Endothelial cell of umbilical vein (primary cell): Measurements from ENCODE around the gene LRIG1. TPM values are rescaled to one million over a fixed set of nuclear protein-coding genes. Genes with fewer than 3 reads are reported as not detected.

Experiments
- BruUV-seq: library from RNA; stranded (reverse); fragments of 400-500 nt; replicated peaks from 2 replicates; lab custom pipeline; 2021; lab: Mats Ljungman, UMichigan
- CTCF ChIA-PET: fragments of 300-600, 350-600 bp; sonication (Branson Sonifier 250); formaldehyde crosslinking; loops from one replicate; lab custom pipeline; 2021; ENCODE audit warnings: antibody characterized with exemption, inconsistent platforms; lab: Charles Lee
- POLR2A ChIA-PET: fragments of 300-600, 350-600 bp; sonication (Branson Sonifier 250); formaldehyde crosslinking; loops from one replicate; lab custom pipeline; 2021; ENCODE audit warnings: antibody characterized with exemption, inconsistent platforms; lab: Charles Lee
- DNase-seq: peaks from one replicate; pipeline ENCODE4 v3.0.0-alpha.2; 2011; ENCODE audit warnings: low read depth, low spot score
- FAIRE-seq: peaks from 2 replicates; lab custom pipeline; 2011; peaks lifted over from hg19 to GRCh38; lab: Jason Lieb, UNC
- H2AFZ ChIP-seq: 2 replicates; pipeline ENCODE4 v1.6.0; 2012; ENCODE audit warnings: low read depth, low read length, control low read depth, inconsistent platforms
- H3K27ac ChIP-seq: 2 replicates; pipeline ENCODE4 v1.5.1; 2011; ENCODE audit warnings: low read depth, mild to moderate bottlenecking, control low read depth, low read length, moderate library complexity; ENCODE audit not compliant: insufficient read depth
- H3K27me3 ChIP-seq, 2 experiments: 2 replicates each; pipeline versions ENCODE4 v1.6.0 to v1.6.1; 2011; ENCODE audit warnings: low read length in 2 of 2, mixed read lengths in 1 of 2; ENCODE audit not compliant: control insufficient read depth in 2 of 2, insufficient read depth in 2 of 2
- H3K36me3 ChIP-seq, 2 experiments: 2 replicates in 1 of 2; 3 replicates in 1 of 2; pipeline ENCODE4 v1.5.1; 2011; ENCODE audit warnings: low read length in 2 of 2, mild to moderate bottlenecking in 1 of 2, moderate library complexity in 1 of 2; ENCODE audit not compliant: control insufficient read depth in 2 of 2, insufficient read depth in 2 of 2; ENCODE audit errors: extremely low read depth in 1 of 2
- H3K4me1 ChIP-seq: 3 replicates; pipeline ENCODE4 v1.5.1; 2011; ENCODE audit warnings: mild to moderate bottlenecking, low read length; ENCODE audit not compliant: control insufficient read depth, insufficient read depth; ENCODE audit errors: extremely low read depth
- H3K4me2 ChIP-seq: 2 replicates; pipeline ENCODE4 v1.6.1; 2011; ENCODE audit warnings: low read length, control low read depth, mixed read lengths; ENCODE audit not compliant: insufficient read depth
- H3K4me3 ChIP-seq, 3 experiments: fragments of 200-600 bp in 1 of 3; sonication (generic), shearing (Covaris generic) in 1 of 3; replicated peaks in 1 of 3; 2 replicates each; pipeline ENCODE4 v1.5.1; 2011 to 2016; ENCODE audit warnings: control low read depth in 3 of 3, low read length in 3 of 3, mild to moderate bottlenecking in 2 of 3, inconsistent platforms in 1 of 3, low read depth in 1 of 3, moderate library complexity in 1 of 3; ENCODE audit not compliant: insufficient read depth in 1 of 3
- H3K79me2 ChIP-seq: 2 replicates; pipeline ENCODE4 v1.6.0; 2012; ENCODE audit warnings: low read length, inconsistent platforms; ENCODE audit not compliant: control insufficient read depth, insufficient read depth
- H3K9ac ChIP-seq: replicated peaks from 2 replicates; pipeline ENCODE3; 2011; ENCODE audit warnings: low read length, control low read depth; ENCODE audit not compliant: insufficient read depth; ENCODE audit errors: extremely low read depth
- H3K9me1 ChIP-seq: replicated peaks from 3 replicates; pipeline ENCODE4 v1.6.0; 2011; ENCODE audit warnings: mild to moderate bottlenecking, low read length; ENCODE audit not compliant: control insufficient read depth, insufficient read depth; ENCODE audit errors: extremely low read depth
- H3K9me3 ChIP-seq: replicated peaks from 2 replicates; pipeline ENCODE4 v1.5.1; 2012; ENCODE audit warnings: low read length, inconsistent platforms; ENCODE audit not compliant: control insufficient read depth, insufficient read depth
- H4K20me1 ChIP-seq: replicated peaks from 2 replicates; pipeline ENCODE3; 2011; ENCODE audit warnings: mild to moderate bottlenecking, low read length; ENCODE audit not compliant: control insufficient read depth, insufficient read depth; ENCODE audit errors: extremely low read depth
- CTCF ChIP-seq, 2 donors: IDR thresholded peaks; 1 replicate in 1 of 2; 2 replicates in 1 of 2; pipeline ENCODE4 v1.5.1; 2011; ENCODE audit warnings: low read length in 2 of 2, mild to moderate bottlenecking in 2 of 2, moderate library complexity in 2 of 2, control low read depth in 1 of 2, inconsistent platforms in 1 of 2, low read depth in 1 of 2; ENCODE audit not compliant: insufficient read depth in 1 of 2; ENCODE audit errors: extremely low read depth in 1 of 2
- FOS ChIP-seq: IDR thresholded peaks from 2 replicates; pipeline ENCODE4 v1.6.1; 2011; ENCODE audit warnings: mild to moderate bottlenecking, low read length, moderate library complexity, borderline replicate concordance; ENCODE audit not compliant: insufficient read depth
- GATA2 ChIP-seq: IDR thresholded peaks from 2 replicates; pipeline ENCODE4 v1.7.0; 2011; ENCODE audit warnings: low read depth, mild to moderate bottlenecking, moderate library complexity, mixed read lengths, low read length; ENCODE audit not compliant: insufficient read length, insufficient read depth
- JUN ChIP-seq: IDR thresholded peaks from 2 replicates; pipeline ENCODE4 v1.6.1; 2011; ENCODE audit warnings: borderline replicate concordance, low read depth; ENCODE audit not compliant: insufficient read length, insufficient read depth
- MYC ChIP-seq: IDR thresholded peaks from one replicate; pipeline ENCODE4 v1.6.1; 2011; ENCODE audit warnings: mild to moderate bottlenecking, low read depth, low read length
- POLR2A ChIP-seq: IDR thresholded peaks from 2 replicates; pipeline ENCODE4 v1.6.1; 2012; ENCODE audit warnings: low read depth, mild to moderate bottlenecking, control low read depth, low read length
- dilution Hi-C: fragments of 300-500 bp; cut with MboI; formaldehyde crosslinking; loops from one replicate; pipeline ENCODE4 v1.15.0; 2019; ENCODE audit warnings: low sequenced_read_pairs; ENCODE audit not compliant: extremely low pct_ligation_motif_present
- intact Hi-C: fragments of 100-400 bp; cut with micrococcal nuclease; formaldehyde crosslinking; loops from one replicate; pipeline ENCODE4 v1.10.0; 2022
- polyA plus RNA-seq, 4 experiments: library from polyadenylated mRNA; depleted of rRNA in 3 of 4; stranded (reverse) in 3 of 4; unstranded in 1 of 4; fragments of >200 nt; gene quantifications; 2 replicates each; pipeline versions ENCODE4 v1.2.1 to v1.2.3, GENCODE V29; 2011 to 2012; ENCODE audit warnings: missing spikeins in 1 of 4
- total RNA-seq: library from RNA; stranded (reverse); gene quantifications from 2 replicates; pipeline ENCODE4 v1.2.3, GENCODE V29; 2021

LRIG1 gene
- total and polyA plus RNA-seq, 2 donors (not counting 3 experiments of a cell fraction or from before 2014, with no cell fraction given) = 50.3 to 52.2 TPM

DNA sequence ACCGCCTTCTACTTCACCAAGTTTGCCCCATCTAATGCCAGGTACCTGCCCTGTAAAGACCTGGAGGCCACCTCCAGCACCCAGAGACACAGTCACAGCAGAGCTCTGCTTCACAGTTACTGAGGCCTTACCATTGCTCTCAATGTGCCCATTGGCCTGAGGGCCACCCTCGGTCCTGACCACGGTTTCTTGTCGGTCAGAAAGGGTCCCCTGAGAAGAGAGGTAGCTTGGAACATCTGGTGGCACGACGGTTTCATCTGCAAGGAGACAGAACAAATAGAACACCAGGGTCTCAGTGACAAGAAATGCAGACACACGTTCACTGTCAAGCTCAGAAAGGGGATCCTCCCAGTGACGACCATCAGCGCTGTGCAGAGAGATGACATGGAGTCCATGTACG is 118.7 kb downstream of the LRIG1 start:
- BruUV-seq = no TSS peak
- CTCF ChIA-PET = interaction anchor here (1.1 to 1.4 kb wide), 3 partner anchors 105 to 440 kb away, joined by 3 to 7 read pairs (median 4); no protein-coding TSS in a partner anchor
- Histone ChIP-seq H3K9me1 (no peaks in the 10 kb centered on the region), H3K79me2 (no peaks in the 10 kb centered on the region), H3K4me3 (no peak overlapping the region), H3K4me1 (peaks cover under 1% of the 10 kb centered on the region), H2AFZ (no peak overlapping the region), H3K27me3 (no peaks in the 10 kb centered on the region), H3K36me3 (peaks cover 22 to 64% of the 10 kb centered on the region in 2 experiments), H3K9me3 (no peaks in the 10 kb centered on the region), H3K9ac (no peak overlapping the region), H3K4me2 (no peak overlapping the region), H4K20me1 (no peaks in the 10 kb centered on the region), H3K27ac (no peak overlapping the region)
- dilution Hi-C loops = loop anchor here (25.0 kb wide), 1 partner anchor 430 kb away; no protein-coding TSS in a partner anchor
- POLR2A ChIA-PET = no interaction called here
- intact Hi-C loops = no loop called here
- TF ChIP-seq GATA2 = no peak
- TF ChIP-seq MYC = no peak
- no peak for TF ChIP-seq CTCF (IDR thresholded peaks at IDR 0.05; ENCODE audit: extremely low read depth in 1 of 2, insufficient read depth in 1 of 2, low read depth in 1 of 2, low read length in 2 of 2)
- no peak for FAIRE-seq
- DNase-seq = no peak

GRCh38 chr3:66381626-66382025 is 119.2 kb downstream of the LRIG1 start:
- intact Hi-C loops = no loop called here
- H3K36me3 ChIP-seq = peaks cover 18 to 60% of the 10 kb centered on the region in 2 experiments
- H3K4me1 ChIP-seq = peaks cover 6% of the 10 kb centered on the region
- H4K20me1 ChIP-seq = no peaks in the 10 kb centered on the region
- no peak overlapping the region for H3K4me2 ChIP-seq
- H3K9me1 ChIP-seq = no peaks in the 10 kb centered on the region
- ChIA-PET CTCF (interaction anchor here (1.1 to 1.4 kb wide), 3 partner anchors 105 to 441 kb away, joined by 3 to 7 read pairs (median 4); no protein-coding TSS in a partner anchor), POLR2A (no interaction called here)
- no peaks in the 10 kb centered on the region for H3K79me2 ChIP-seq
- TF ChIP-seq GATA2 = no peak
- no peak for TF ChIP-seq FOS
- TF ChIP-seq JUN = no peak
- TF ChIP-seq CTCF (IDR thresholded peaks at IDR 0.05; ENCODE audit: extremely low read depth in 1 of 2, insufficient read depth in 1 of 2, low read depth in 1 of 2, low read length in 2 of 2) = no peak
- no peak for TF ChIP-seq POLR2A
- no peak for DNase-seq
- no TSS peak for BruUV-seq
- no peak overlapping the region for H3K27ac ChIP-seq
- no peaks in the 10 kb centered on the region for H3K9me3 ChIP-seq
- dilution Hi-C loops = loop anchor here (25.0 kb wide), 1 partner anchor 431 kb away; no protein-coding TSS in a partner anchor
- H3K27me3 ChIP-seq = no peaks in the 10 kb centered on the region
- FAIRE-seq = no peak
- no peak overlapping the region for H2AFZ ChIP-seq
- no peak overlapping the region for H3K4me3 ChIP-seq
- H3K9ac ChIP-seq = no peak overlapping the region
